MM.1S (cell line): Measurements from ENCODE around the gene LBX1.

Experiments
- EZH2 ChIP-seq: fragments of 300-600 bp; sonication (generic); optimal IDR thresholded peaks from 2 replicates; pipeline ENCODE3; 2017; ENCODE audit warnings: low read depth, mild to moderate bottlenecking, antibody characterized with exemption, low read length, mixed read lengths
- TF ChIP-seq, protein P1 (sequence below): fragments of 300-600 bp; sonication (generic); IDR thresholded peaks from 2 replicates; pipeline ENCODE4 v1.5.1; 2016; ENCODE audit warnings: antibody characterized with exemption, low read length, mixed read lengths

DNA sequence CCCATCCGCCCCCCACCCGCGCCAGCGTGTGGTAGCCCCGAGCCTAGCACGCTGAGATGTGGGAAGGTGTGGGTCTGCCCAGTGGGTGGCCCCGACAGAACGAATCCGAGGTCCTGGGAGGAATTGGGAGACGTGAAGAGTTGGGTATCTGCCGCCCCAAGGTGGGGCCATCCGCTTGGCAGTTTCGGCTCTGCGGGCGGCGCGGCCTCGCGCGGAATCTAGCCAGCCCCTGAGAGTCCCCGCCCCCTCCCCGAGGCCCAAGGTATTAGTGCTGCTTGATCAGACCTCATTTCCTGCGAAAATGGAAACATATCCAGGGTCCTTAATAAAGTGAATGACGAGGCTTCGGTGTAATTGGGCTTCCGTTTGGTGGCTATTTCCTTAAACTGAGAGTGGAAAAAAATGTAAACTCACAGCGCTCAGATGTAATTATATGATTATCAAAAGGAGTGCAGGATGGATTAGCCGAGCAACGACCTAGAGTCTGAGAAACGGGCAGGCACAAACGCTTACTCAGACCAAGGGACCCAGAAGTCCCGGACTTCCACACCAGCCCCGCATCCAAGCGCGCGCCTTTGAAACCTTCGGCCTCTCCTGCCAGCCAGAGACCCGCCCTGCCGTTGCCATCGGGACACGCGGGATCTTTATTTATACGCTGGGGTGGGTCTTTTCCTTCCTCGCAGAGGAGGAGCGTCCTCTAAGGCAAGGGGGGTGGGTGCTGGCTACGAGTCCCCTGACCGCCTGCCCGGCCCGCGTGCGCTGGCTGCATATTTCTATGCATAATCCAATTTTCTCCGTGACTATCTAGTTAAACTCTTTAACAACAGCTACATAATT, 12.8 kb downstream of the LBX1 start:
- no peak for TF ChIP-seq EZH2
- TF ChIP-seq, protein P1, sequence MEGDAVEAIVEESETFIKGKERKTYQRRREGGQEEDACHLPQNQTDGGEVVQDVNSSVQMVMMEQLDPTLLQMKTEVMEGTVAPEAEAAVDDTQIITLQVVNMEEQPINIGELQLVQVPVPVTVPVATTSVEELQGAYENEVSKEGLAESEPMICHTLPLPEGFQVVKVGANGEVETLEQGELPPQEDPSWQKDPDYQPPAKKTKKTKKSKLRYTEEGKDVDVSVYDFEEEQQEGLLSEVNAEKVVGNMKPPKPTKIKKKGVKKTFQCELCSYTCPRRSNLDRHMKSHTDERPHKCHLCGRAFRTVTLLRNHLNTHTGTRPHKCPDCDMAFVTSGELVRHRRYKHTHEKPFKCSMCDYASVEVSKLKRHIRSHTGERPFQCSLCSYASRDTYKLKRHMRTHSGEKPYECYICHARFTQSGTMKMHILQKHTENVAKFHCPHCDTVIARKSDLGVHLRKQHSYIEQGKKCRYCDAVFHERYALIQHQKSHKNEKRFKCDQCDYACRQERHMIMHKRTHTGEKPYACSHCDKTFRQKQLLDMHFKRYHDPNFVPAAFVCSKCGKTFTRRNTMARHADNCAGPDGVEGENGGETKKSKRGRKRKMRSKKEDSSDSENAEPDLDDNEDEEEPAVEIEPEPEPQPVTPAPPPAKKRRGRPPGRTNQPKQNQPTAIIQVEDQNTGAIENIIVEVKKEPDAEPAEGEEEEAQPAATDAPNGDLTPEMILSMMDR = no peak
